ENCODE data around the gene ATP2C2.

- no peak for TF ChIP-seq CTCF (conservative IDR thresholded peaks at IDR 0.05)
- TF ChIP-seq ZFX (IDR thresholded peaks at IDR 0.05): no peak
Observed at GRCh38 chr16:84361546-84361945, 6.8 kb upstream of the ATP2C2 start.

Measured in C4-2B (cell line).